ENCODE results near the gene MFGE8.

DNA sequence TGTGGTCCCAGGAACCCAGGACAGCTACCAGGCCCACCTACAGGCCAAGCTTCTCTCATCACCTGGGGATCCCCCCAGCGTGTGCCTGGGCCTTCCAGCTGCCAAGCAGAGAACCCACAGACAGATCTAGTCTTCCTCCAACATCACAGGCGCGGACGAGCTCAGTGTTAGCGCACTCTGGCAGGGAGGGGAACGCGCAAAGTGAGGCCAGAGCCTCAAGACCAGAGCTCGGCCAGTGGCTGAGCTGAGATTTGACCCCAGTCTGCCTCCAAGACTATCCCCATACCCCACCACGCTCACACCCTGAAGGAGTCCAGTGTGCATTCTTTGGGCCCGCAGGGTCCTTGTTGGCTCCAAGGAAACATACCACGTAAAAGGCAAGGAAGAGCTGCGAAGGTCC lies 5.1 kb downstream of the MFGE8 start:
- TF ChIP-seq POLR2AphosphoS5 (IDR thresholded peaks at IDR 0.05) (no peak), EP300 (IDR thresholded peaks at IDR 0.05; ENCODE audit: low read depth) (no peak)
- TF ChIP-seq, protein P1, sequence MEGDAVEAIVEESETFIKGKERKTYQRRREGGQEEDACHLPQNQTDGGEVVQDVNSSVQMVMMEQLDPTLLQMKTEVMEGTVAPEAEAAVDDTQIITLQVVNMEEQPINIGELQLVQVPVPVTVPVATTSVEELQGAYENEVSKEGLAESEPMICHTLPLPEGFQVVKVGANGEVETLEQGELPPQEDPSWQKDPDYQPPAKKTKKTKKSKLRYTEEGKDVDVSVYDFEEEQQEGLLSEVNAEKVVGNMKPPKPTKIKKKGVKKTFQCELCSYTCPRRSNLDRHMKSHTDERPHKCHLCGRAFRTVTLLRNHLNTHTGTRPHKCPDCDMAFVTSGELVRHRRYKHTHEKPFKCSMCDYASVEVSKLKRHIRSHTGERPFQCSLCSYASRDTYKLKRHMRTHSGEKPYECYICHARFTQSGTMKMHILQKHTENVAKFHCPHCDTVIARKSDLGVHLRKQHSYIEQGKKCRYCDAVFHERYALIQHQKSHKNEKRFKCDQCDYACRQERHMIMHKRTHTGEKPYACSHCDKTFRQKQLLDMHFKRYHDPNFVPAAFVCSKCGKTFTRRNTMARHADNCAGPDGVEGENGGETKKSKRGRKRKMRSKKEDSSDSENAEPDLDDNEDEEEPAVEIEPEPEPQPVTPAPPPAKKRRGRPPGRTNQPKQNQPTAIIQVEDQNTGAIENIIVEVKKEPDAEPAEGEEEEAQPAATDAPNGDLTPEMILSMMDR (IDR thresholded peaks at IDR 0.05): no peak

Measured in transverse colon (tissue), 4 donors.